GM19468 (cell line): ENCODE results near the gene MATR3.
"Not testable (repeated sequence)": the region's sequence is repeated elsewhere in the genome, so short reads cannot be mapped to it uniquely, and the experiment has no call there.

Experiments used
- ATAC-seq: cut with Tn5 transposase; IDR thresholded peaks from one replicate; pipeline ENCODE4 v1.9.1; 2021; ENCODE audit warnings: mild to moderate bottlenecking, moderate library complexity, moderate number of reproducible peaks; ENCODE audit not compliant: unreplicated experiment; ENCODE audit errors: extremely low read depth

The MATR3 gene

GRCh38 chr5:139344177-139344576 lies 50.6 kb downstream of the MATR3 start:
- ATAC-seq: no peak

- ATAC-seq: not testable (repeated sequence)
These were observed 51.9 kb downstream of the MATR3 start for GRCh38 chr5:139345442-139345841.

- ATAC-seq: not testable (repeated sequence)
These were observed 54.3 kb downstream of the MATR3 start for GRCh38 chr5:139347863-139348262.

GRCh38 chr5:139354186-139354585 lies 60.6 kb downstream of the MATR3 start:
- ATAC-seq: no peak

GRCh38 chr5:139355900-139356299 lies 62.4 kb downstream of the MATR3 start:
- not testable (repeated sequence) for ATAC-seq

- ATAC-seq: no peak
These were observed 64.5 kb downstream of the MATR3 start for GRCh38 chr5:139358064-139358463.

GRCh38 chr5:139360384-139360783 lies 66.8 kb downstream of the MATR3 start:
- no peak for ATAC-seq

GRCh38 chr5:139361835-139362429 lies 68.4 kb downstream of the MATR3 start:
- no peak for ATAC-seq

- no peak for ATAC-seq
These were observed 70.4 kb downstream of the MATR3 start for GRCh38 chr5:139363937-139364336.

GRCh38 chr5:139364466-139364865 lies 70.9 kb downstream of the MATR3 start:
- ATAC-seq: no peak

- no peak for ATAC-seq
These were observed 75.1 kb downstream of the MATR3 start for GRCh38 chr5:139368613-139369012.

- ATAC-seq: no peak
These were observed 75.6 kb downstream of the MATR3 start for GRCh38 chr5:139369181-139369580.

GRCh38 chr5:139371482-139372435 lies 78.2 kb downstream of the MATR3 start:
- no peak for ATAC-seq

- ATAC-seq: no peak
These were observed 81.4 kb downstream of the MATR3 start for GRCh38 chr5:139374909-139375308.

GRCh38 chr5:139376364-139376763 lies 82.8 kb downstream of the MATR3 start:
- no peak for ATAC-seq

- no peak for ATAC-seq
These were observed 83.7 kb downstream of the MATR3 start for GRCh38 chr5:139377226-139377625.

GRCh38 chr5:139378101-139378825 lies 84.7 kb downstream of the MATR3 start:
- no peak for ATAC-seq

- no peak for ATAC-seq
These were observed 85.4 kb downstream of the MATR3 start for GRCh38 chr5:139378941-139379361.

- ATAC-seq: no peak
These were observed 86.3 kb downstream of the MATR3 start for GRCh38 chr5:139379626-139380449.
